ENCODE results near the gene FHOD1. TPM values are rescaled to one million over a fixed set of nuclear protein-coding genes. Genes with fewer than 3 reads are reported as not detected.

FHOD1 gene
- total and polyA plus RNA-seq, 9 of the 15 experiments (the other 6 are each of a cell fraction or from before 2014, with no cell fraction given) = 18.7 to 126 (median 32.3) TPM

GRCh38 chr16:67241008-67241900 lies 6.0 kb downstream of the FHOD1 start (continued):
- TF ChIP-seq, protein P1, sequence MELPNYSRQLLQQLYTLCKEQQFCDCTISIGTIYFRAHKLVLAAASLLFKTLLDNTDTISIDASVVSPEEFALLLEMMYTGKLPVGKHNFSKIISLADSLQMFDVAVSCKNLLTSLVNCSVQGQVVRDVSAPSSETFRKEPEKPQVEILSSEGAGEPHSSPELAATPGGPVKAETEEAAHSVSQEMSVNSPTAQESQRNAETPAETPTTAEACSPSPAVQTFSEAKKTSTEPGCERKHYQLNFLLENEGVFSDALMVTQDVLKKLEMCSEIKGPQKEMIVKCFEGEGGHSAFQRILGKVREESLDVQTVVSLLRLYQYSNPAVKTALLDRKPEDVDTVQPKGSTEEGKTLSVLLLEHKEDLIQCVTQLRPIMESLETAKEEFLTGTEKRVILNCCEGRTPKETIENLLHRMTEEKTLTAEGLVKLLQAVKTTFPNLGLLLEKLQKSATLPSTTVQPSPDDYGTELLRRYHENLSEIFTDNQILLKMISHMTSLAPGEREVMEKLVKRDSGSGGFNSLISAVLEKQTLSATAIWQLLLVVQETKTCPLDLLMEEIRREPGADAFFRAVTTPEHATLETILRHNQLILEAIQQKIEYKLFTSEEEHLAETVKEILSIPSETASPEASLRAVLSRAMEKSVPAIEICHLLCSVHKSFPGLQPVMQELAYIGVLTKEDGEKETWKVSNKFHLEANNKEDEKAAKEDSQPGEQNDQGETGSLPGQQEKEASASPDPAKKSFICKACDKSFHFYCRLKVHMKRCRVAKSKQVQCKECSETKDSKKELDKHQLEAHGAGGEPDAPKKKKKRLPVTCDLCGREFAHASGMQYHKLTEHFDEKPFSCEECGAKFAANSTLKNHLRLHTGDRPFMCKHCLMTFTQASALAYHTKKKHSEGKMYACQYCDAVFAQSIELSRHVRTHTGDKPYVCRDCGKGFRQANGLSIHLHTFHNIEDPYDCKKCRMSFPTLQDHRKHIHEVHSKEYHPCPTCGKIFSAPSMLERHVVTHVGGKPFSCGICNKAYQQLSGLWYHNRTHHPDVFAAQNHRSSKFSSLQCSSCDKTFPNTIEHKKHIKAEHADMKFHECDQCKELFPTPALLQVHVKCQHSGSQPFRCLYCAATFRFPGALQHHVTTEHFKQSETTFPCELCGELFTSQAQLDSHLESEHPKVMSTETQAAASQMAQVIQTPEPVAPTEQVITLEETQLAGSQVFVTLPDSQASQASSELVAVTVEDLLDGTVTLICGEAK (IDR thresholded peaks at IDR 0.05) = no peak
- TF ChIP-seq, protein P1 (CRISPR knock-in tag; IDR thresholded peaks at IDR 0.05) = no peak
- TF ChIP-seq XRCC3 (IDR thresholded peaks at IDR 0.05) (no peak), ETV5 (CRISPR knock-in tag; IDR thresholded peaks at IDR 0.05; ENCODE audit: low read depth) (no peak), BRF2 (IDR thresholded peaks at IDR 0.05; ENCODE audit: borderline replicate concordance, insufficient read depth, insufficient read length) (no peak), TFAM (CRISPR knock-in tag; conservative IDR thresholded peaks at IDR 0.05) (no peak), ZNF655 (CRISPR knock-in tag; IDR thresholded peaks at IDR 0.05) (no peak), KAT2B (IDR thresholded peaks at IDR 0.05; ENCODE audit: low read depth, low read length) (no peak), CREBBP (IDR thresholded peaks at IDR 0.05; ENCODE audit: low read depth, low read length) (no peak), RUNX1 (IDR thresholded peaks at IDR 0.05; ENCODE audit: low read depth) (0 out of 2 replicates have a peak, but pooled peaks have one; percentile 45), CTBP1 (IDR thresholded peaks at IDR 0.05; ENCODE audit: borderline replicate concordance) (peak; percentile 73), THAP7 (CRISPR knock-in tag; IDR thresholded peaks at IDR 0.05) (no peak), HLTF (IDR thresholded peaks at IDR 0.05) (0 out of 2 replicates have a peak, but pooled peaks have one; percentile 33)
- TF ChIP-seq, protein P2, sequence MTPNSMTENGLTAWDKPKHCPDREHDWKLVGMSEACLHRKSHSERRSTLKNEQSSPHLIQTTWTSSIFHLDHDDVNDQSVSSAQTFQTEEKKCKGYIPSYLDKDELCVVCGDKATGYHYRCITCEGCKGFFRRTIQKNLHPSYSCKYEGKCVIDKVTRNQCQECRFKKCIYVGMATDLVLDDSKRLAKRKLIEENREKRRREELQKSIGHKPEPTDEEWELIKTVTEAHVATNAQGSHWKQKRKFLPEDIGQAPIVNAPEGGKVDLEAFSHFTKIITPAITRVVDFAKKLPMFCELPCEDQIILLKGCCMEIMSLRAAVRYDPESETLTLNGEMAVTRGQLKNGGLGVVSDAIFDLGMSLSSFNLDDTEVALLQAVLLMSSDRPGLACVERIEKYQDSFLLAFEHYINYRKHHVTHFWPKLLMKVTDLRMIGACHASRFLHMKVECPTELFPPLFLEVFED (CRISPR knock-in tag; conservative IDR thresholded peaks at IDR 0.05) = no peak

All from K562 (cell line).